ENCODE data around the gene YPEL3. TPM values are rescaled to one million over a fixed set of nuclear protein-coding genes. Genes with fewer than 3 reads are reported as not detected.
A peak's percentile ranks its signal among the peaks of the same experiment; 100 is the strongest.

YPEL3 gene
- total RNA-seq, 1 donor from 2014 or later, result 20.9 TPM

DNA sequence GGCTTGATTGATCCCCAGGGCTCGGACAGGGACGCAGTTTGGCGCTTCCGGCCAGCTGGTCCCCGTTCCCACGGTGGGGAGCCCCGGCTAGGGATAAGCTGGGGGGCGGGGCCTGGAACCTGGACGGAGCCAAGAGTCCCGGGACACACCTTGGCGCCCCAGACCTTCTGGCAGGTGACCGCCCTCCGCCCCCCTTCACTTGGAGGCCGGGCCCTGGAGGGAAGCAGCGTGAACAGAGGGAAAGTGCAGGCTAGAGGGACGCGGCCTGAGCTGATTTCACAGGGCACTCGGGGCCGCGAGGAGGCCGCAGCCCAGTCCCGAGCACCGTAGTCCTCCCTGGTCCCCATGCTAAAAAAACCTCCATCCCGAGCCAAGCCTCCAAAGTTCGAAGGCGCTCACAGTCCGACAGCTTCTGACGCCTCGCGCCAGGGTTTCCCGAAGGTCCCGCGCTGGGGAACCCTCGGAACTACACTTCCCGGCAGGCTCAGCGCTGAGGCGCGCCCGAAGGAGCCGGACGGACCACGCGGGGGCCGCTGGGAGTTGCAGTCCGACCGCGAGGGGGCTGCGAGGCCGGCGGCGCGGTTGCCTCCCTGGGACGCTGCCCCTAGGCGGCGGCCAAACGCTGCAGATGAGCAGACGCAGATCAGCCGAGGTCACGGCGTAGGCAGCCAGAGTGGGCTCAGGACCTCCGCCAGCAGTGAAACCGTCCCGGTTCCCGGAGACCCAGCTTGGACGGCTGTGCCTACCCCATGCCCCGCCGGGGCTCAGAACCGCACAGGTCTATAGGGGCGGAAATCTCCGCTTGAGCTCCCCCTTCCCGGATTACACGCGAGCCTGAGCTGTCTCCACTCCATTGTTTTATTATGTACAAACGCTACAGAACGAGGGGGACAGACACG lies 4.3 kb downstream of the YPEL3 start, which contains the start of gene TBX6:
TSS of gene TBX6 (minus strand) at position 451 of the 899 bp plus-strand sequence. CDS start 731 bp downstream, outside the sequence.
- DNase-seq (ENCODE audit: low spot score) (peak; percentile 94), ATAC-seq (peak; percentile 89)

DNA sequence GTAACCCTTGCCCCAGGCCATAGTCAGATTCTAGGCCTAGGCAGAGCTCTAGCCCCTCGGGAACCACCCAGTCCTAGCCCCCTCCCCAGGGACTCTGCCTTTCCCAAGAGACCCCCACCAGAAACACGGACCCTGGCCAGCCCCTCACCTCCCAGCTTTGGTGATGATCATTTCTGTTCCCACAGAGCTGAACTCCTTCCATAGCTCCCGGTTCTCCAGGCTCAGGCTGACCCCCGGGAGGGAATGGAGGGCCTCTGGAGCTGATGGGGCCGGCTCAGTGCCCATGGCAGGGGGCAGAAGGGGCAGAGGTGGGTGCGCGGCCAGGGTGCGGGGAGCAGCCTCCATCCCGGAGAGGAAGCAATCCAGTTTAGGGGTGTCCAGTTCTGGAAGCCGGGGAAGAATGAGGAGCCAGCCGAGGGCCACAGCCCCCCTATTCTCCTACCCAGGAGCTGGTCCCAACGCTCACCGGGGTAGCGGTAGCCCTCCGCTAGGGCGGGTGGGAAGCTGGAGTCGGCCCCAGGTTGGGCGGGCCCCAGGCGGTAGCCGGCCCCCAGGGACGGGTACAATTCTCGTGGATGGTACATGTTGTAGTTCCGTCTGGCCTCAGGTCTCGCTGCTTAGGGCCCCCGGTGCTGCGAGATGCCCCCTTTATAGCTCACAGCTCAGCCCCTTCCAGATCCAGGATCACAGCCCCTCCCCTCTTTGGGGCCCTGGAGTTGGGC lies 5.2 kb downstream of the YPEL3 start:
- DNase-seq (ENCODE audit: low spot score) (peak; percentile 56), ATAC-seq (no peak)

- DNase-seq (ENCODE audit: low spot score), result no peak
- no peak for ATAC-seq
Observed at GRCh38 chr16:30088832-30089624, 7.0 kb downstream of the YPEL3 start.

GRCh38 chr16:30088237-30088831 lies 7.7 kb downstream of the YPEL3 start:
- no peak for ATAC-seq
- DNase-seq (ENCODE audit: low spot score), result no peak

DNA sequence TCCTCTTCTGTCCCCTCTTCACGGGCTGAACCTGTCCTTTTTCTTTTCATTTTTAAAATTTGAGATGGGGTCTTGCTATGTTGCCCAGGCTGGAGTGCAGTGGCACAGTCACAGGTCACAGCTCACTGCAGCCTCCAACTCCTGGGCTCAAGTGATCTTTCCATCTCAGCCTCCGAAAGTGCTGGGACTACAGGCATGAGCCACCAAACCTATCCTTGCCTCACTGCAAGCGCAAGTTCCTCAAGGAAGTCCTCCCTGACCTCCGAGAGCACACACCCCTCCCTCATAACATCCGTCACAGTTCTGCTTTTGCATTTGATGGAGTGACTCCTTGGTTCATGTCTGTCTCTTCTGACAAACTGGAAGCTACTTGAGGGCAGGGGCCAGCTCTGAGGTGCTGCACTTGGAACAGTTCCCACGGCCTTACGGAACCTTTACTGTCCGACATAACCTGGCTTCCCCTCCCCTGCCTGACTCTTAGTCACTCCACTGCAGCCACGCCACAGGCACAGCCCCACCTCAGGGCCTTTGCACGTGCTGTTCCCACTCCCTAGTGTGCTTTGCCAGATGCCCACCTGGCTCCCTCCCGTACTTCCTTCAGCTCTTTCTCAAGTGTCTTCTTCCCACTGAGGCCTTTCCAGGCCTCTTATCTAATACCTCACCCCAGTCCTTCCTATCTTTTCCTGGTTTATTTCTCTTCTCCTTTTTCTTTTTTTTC lies 8.7 kb downstream of the YPEL3 start:
- DNase-seq (ENCODE audit: low spot score) (no peak), ATAC-seq (no peak)

- ATAC-seq (no peak), DNase-seq (ENCODE audit: low spot score) (no peak)
Observed at GRCh38 chr16:30086291-30087140, 9.5 kb downstream of the YPEL3 start.

GRCh38 chr16:30085820-30086219 lies 10.2 kb downstream of the YPEL3 start:
- no peak for ATAC-seq
- DNase-seq (ENCODE audit: low spot score), result no peak

GRCh38 chr16:30085247-30085646 lies 10.8 kb downstream of the YPEL3 start:
- DNase-seq (ENCODE audit: low spot score) (no peak), ATAC-seq (no peak)

- DNase-seq (ENCODE audit: low spot score), result no peak
- no peak for ATAC-seq
Observed at GRCh38 chr16:30084816-30085159, 11.2 kb downstream of the YPEL3 start.

GRCh38 chr16:30084096-30084815 lies 11.8 kb downstream of the YPEL3 start:
- DNase-seq (ENCODE audit: low spot score) (no peak), ATAC-seq (peak; percentile 8)

GRCh38 chr16:30083216-30084055 lies 12.6 kb downstream of the YPEL3 start:
- DNase-seq (ENCODE audit: low spot score), result no peak
- peak; percentile 6 for ATAC-seq

GRCh38 chr16:30082545-30083090 lies 13.4 kb downstream of the YPEL3 start:
- DNase-seq (ENCODE audit: low spot score), result no peak
- ATAC-seq, result no peak

DNA sequence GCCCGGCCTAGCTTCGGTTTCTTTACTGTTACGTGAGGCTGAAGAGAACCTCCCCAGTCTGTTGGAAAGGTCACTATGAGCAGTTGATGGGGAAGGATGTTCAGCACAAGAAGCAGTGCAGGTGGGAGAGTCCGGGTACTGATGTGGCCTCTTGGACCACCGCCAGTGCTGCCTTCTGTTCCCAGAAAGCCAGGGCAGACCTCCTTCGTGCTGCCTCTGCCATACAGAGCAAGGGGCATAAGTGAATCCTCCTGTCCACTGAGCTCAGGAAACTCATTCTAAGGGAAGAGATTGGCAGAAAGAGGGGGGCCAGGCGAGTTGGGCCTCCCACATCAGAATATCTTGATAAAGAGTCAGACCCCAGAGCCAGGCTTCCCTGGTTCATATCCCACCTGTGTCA lies 16.5 kb downstream of the YPEL3 start:
- DNase-seq (ENCODE audit: low spot score), result no peak
- ATAC-seq, result no peak

DNA sequence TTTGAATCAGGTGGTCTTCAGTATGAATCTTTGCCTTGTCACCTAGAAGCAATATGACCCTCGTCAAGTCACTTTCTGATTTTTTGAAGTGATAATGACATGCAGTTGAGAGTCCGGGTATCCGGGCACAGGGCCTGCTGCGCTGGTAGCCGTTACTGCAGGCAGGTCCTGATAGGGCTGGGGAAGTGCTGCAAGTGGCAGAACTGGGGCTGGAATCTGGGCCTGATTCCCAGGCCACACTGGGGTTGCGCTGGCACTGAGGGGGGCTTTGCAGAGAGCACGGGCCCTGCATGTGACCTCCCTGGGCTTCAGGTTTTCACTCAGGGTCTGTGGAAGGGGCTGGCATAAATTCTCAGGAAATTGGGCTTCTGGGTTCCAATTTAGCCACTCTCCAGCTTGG lies 17.3 kb downstream of the YPEL3 start:
- no peak for DNase-seq (ENCODE audit: low spot score)

DNA sequence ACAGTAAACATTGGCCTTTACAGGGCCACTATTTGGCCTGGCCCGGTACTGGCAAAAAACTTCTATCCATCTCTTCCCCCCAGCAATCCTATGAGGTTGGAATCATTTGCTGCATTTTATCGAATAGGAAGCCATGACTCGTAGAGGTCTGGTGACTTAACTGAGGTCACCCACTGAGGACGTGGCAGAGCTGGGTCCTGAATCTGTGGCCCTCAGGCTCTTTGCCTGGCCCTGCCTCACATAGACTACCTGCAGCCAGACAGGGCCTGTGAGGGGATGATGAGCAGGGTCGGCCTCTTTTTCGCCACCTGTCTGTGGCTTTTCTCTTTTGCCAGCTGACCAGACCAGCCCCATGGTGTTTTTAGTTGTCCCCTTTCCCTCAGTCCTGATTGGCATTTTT lies 18.4 kb downstream of the YPEL3 start:
- ATAC-seq (no peak), DNase-seq (ENCODE audit: low spot score) (no peak)

More for the DNA sequence above, 17.3 kb downstream of the YPEL3 start:
- ATAC-seq, result no peak

DNA sequence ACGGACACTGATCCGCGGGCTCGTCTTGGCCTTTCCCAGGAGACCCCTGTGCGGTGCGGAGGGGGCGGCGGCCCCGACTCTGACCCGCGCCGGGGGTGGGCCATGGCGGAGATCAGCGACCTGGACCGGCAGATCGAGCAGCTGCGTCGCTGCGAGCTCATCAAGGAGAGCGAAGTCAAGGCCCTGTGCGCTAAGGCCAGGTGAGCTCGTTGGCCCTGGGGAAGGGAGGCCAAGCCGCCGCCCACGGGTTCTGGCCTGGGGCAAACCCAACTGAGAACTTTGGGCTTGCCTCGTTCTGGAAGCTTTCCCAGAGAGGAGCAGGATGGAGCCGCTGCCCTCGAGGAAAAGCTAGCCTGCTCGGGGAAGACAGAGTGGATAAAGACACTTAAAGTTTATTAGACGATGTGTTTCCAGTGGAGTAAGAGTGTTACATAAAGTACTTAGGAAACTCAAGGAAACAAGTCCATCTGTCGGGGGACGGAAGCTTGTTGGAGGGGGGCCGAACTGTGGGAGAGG lies 19.7 kb downstream of the YPEL3 start:
- ATAC-seq (peak; percentile 85), DNase-seq (ENCODE audit: low spot score) (peak; percentile 76)
